RWPE1 (cell line): ENCODE data around the gene ZNF532.

Source experiments
- CTCF ChIA-PET: fragments of 350-600 bp; sonication (Branson Sonifier 250); formaldehyde crosslinking; extraction: SDS; loops from one replicate; lab custom pipeline; 2021; lab: Yijun Ruan, JAX
- POLR2A ChIA-PET: fragments of 400-600 bp; formaldehyde crosslinking; extraction: SDS; loops from one replicate; lab custom pipeline; 2020; ENCODE audit warnings: antibody characterized with exemption; ENCODE audit not compliant: low non-redundant PET; lab: Yijun Ruan, JAX
- DNase-seq: peaks from one replicate; pipeline ENCODE4 v3.0.0; 2012; ENCODE audit warnings: low spot score
- H3K27ac ChIP-seq: fragments of 450-650 bp; 2 replicates; pipeline ENCODE4 v1.5.1; 2017
- CTCF ChIP-seq: fragments of 450-650 bp; conservative IDR thresholded peaks from 2 replicates; pipeline ENCODE4 v1.5.1; 2017; ENCODE audit warnings: low read depth, mild to moderate bottlenecking

The ZNF532 gene

GRCh38 chr18:58882044-58882443, 17.4 kb downstream of the ZNF532 start:
- no peak overlapping the region for H3K27ac ChIP-seq
- CTCF ChIA-PET, result no interaction called here
- POLR2A ChIA-PET, result no interaction called here
- TF ChIP-seq CTCF, result no peak
- no peak for DNase-seq

GRCh38 chr18:58882686-58883085, 18.0 kb downstream of the ZNF532 start:
- TF ChIP-seq CTCF, result no peak
- H3K27ac ChIP-seq, result no peak overlapping the region
- no peak for DNase-seq
- ChIA-PET POLR2A (no interaction called here), CTCF (interaction anchor here (0.6 kb wide), 1 partner anchor 115 kb away, joined by 4 read pairs; no protein-coding TSS in a partner anchor)

DNA sequence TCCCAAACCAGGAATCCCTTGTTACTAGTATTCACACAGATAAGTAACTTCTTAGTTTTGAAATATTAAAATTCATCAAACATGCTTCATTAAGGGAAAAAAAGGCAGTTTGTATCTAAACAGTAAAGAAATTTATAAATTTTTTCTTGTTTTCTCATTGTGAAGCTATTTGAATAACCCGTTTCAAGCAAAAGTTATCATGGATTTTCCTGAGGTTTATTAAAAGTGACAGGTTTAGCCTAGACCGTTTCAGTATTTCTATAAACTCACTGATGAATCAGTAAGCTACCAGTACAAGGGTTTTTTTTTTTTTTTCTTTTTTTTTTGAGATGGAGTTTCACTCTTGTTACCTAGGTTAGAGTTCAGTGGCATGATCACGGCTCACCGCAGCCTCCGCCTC, 20.0 kb downstream of the ZNF532 start:
- no peak for DNase-seq
- no peak for TF ChIP-seq CTCF
- no peak overlapping the region for H3K27ac ChIP-seq
- ChIA-PET CTCF (no interaction called here), POLR2A (no interaction called here)

DNA sequence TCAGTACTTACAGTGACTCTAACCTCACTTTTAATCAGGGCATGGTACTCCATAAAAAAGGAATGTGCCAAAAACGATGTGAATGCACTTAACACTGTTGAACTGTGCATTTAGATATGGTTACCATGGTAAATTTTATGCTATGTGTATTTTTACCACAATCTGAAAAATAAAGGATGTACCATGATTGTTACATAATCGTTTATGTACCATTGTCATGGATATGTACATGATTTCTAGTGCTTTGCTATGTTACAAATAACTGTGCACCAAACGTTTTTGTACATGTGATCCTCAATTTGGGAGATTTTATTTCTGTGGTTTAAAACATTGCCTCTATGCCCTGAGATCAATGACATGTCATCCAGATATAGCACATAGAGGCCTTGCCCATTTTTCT, 21.8 kb downstream of the ZNF532 start:
- no peak for TF ChIP-seq CTCF
- no peak for DNase-seq
- H3K27ac ChIP-seq, result no peak overlapping the region
- ChIA-PET CTCF (no interaction called here), POLR2A (no interaction called here)

DNA sequence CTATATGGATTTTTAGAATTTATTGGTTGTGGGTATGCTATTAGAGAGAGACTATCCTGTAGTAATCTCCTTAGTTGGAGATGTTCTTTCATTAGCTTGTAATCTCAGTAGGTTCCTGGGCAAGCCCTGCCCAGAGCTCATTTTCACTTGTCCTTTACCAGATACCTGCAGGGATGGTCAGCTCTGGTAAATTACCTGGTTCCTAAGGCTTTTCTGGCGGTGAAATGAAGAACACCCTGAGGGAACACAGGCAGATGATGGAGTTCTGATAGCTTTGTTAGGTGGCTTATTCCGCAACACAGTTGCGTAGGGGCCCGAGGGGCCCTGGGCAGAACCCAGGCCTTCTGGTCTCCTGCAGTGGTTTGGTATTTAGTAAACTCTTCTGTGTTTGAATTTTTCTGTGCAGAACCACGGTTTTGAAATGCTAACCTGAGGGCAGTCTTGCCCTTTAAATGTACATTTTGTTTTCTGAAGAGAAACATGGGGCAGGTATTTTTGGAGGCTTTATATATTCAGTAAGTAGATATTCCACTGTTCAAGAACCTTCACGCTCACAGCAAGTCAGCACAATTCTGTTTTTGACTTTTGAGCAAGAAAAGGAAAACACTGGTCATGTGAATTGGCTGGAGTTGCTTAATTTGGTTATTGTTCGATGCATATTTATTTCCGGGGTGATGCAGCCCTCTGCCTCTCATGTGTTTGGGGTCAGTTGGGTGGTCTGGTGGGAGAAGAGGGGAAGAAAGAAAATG, 22.4 kb downstream of the ZNF532 start:
- ChIA-PET POLR2A (no interaction called here), CTCF (no interaction called here)
- no peak for TF ChIP-seq CTCF
- no peak for DNase-seq
- no peak overlapping the region for H3K27ac ChIP-seq

- ChIA-PET CTCF (no interaction called here), POLR2A (no interaction called here)
- TF ChIP-seq CTCF, result no peak
- no peak for DNase-seq
- H3K27ac ChIP-seq, result no peak overlapping the region; the same call in 1 of the 2 replicates
Measured at GRCh38 chr18:58887613-58887963, 22.9 kb downstream of the ZNF532 start.
